GM19438 (cell line): ENCODE data around the gene CIAO1.
"Not testable (repeated sequence)": the region's sequence is repeated elsewhere in the genome, so short reads cannot be mapped to it uniquely, and the experiment has no call there.

ENCODE experiments used
- ATAC-seq: cut with Tn5 transposase; IDR thresholded peaks from one replicate; pipeline ENCODE4 v1.9.1; 2021; ENCODE audit warnings: low read depth; ENCODE audit not compliant: unreplicated experiment

Gene CIAO1

GRCh38 chr2:96265840-96266679, at the start of gene CIAO1, which contains the start of gene TMEM127:
Gene CIAO1 (plus strand): TSS chr2:96266225. CDS start chr2:96266351, 126 bp downstream.
Gene TMEM127 (minus strand): TSS chr2:96265997. CDS start chr2:96265381, 616 bp downstream.
- ATAC-seq, result peak; percentile 90

DNA sequence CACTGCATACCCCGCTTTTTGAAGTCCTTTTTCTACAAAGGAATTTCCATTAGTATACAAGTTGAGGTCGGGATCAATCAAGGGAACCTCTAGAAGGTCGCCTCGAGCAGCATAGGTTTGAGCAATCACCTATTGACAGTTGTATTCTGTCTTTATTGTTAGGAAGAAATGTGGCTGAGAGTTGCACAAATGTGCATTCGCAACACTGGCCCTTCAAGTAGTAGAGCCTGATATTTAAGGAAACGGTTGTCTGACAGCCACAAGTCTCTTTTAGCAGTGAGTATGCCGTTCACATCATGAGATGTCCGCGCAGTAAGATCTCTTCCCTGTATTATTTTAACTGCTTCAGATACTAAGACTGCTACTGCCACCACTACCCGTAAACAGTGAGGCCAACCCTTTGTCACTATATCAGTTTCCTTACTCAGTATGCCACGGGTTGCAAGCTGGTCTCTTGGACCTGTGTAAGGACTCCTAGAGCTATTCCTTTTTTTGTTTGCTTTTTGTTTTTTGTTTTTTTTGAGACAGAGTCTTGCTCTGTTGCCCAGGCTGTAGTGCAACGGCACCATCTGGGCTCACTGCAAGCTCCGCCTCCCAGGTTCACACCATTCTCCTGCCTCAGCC, 47.4 kb upstream of the CIAO1 start:
- no peak for ATAC-seq

GRCh38 chr2:96219959-96220358, 46.1 kb upstream of the CIAO1 start:
- ATAC-seq, result not testable (repeated sequence)

DNA sequence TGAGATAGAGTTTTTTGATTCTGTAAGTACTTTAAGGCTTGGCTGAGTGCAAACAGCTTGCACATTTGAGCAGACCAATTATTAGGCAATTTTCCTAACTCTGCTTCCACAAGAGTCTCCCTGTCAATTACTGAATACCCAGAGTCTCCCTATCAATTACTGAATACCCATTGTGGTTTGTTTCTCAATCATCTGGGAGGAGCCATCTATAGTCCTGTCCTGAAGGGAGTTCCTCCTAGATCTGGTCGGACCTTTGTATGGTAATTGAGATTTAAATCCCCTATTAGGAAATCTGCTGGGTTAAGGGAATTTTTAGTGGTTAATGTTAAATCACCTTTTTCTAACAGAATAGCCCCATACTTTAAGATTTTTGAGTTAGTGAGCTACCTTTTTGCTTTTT, 44.9 kb upstream of the CIAO1 start:
- ATAC-seq, result not testable (repeated sequence)

- ATAC-seq, result no peak
Measured at GRCh38 chr2:96225016-96225533, 41.0 kb upstream of the CIAO1 start.

- ATAC-seq, result no peak
Measured at GRCh38 chr2:96231316-96231715, 34.7 kb upstream of the CIAO1 start.

GRCh38 chr2:96233436-96233835, 32.6 kb upstream of the CIAO1 start:
- ATAC-seq, result no peak

GRCh38 chr2:96233880-96234316, 32.1 kb upstream of the CIAO1 start:
- ATAC-seq, result peak; percentile 99

- ATAC-seq, result no peak
Measured at GRCh38 chr2:96236882-96237281, 29.1 kb upstream of the CIAO1 start.

GRCh38 chr2:96238266-96238665, 27.8 kb upstream of the CIAO1 start:
- ATAC-seq, result no peak

DNA sequence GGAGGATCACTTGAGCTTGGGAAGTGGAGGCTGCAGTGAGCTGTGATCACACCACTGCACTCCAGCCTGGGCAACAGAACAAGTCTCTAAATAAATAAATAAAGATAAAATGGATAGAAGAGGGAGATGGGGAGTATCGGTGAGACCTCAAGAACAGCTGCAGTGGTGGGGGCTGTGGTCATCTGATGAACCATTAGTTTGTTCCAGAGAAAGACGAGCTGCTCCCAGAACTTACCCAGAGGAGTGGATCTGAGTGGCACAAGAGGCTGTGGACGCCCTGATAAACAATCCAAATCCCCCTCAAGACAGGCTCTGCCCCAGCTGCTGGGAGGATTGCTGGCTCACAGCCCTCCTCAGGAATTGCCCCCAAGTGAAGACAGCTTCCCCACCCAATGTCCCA, 26.9 kb upstream of the CIAO1 start:
- ATAC-seq, result no peak

DNA sequence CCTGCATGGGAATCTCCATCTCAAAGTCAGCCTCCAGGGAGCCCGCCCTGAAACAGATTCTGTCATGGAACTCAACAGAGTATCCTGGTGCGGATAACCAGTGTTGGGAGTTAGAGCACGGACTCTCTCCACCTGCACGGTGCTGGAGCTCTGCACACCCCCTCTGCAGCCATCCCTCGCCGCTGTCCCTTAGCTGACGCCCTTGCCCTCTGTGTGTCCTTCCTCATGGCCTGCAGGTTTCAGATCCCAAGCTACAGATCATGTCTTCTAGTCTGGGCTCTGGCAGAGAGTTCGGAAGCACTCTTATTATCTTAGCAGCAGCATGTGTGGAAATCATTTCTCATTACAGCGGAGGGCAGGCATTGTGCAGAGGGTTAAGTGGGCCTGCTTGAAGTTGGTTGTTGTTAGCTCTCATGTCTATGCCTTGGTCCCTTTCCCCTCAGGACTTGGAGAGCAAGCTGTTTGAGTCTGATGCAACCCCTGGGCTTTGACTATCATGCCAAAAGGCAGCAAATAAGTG, 26.2 kb upstream of the CIAO1 start:
- ATAC-seq, result no peak

DNA sequence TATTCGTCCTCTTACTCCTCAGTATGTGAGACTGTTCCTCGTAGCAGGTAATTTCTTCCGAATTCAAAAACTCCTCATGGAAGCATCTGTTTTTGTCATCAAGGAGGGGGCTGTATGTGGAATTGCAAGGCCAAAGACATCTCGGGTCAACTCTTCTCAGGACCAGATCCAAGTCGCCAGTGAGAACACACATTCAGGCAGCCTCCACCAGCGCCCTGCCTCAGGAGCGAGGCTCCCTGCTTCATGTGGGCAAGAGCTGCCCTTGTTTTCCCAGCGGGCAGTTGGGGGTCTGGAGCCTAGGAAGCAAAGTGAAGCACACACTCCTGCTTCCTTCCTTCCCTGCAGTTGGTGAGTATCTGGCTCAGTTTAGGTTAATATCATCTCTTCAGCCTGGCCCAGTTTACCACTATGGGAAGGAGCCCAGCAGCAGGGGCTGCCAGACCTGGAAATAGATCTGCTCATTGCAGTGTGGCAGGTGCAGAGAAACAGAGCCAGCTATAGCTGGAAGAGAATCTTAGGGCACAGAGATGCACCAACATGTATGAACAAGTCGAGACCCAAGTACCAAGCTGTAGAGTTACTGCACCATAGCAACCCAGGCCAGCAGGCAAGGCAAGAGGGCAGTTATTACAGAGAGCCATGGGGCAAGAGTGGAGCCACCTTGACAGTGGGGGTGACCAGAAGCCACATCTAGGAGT, 25.5 kb upstream of the CIAO1 start:
- ATAC-seq, result no peak

GRCh38 chr2:96241227-96241626, 24.8 kb upstream of the CIAO1 start:
- ATAC-seq, result no peak

GRCh38 chr2:96241900-96242611, 24.0 kb upstream of the CIAO1 start:
- peak; percentile 91 for ATAC-seq

DNA sequence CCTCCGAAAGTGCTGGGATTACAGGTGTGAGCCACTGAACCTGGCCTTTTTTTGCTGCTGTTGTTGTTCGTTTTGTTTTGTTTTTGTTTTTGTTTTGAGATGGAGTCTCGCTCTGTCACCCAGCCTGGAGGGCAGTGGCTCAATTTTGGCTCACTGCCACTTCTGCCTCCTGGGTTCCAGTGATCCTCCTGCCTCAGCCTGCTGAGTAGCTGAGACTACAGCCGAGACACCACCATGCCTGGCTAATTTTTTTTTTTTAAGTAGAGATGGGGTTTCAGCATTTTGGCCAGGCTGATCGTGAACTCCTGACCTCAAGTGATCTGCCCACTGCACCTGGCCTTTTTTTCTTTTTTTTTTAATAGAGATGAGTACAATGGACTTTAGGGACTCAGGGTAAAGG, 22.2 kb upstream of the CIAO1 start:
- no peak for ATAC-seq

GRCh38 chr2:96245609-96246390, 20.2 kb upstream of the CIAO1 start:
- ATAC-seq, result no peak

DNA sequence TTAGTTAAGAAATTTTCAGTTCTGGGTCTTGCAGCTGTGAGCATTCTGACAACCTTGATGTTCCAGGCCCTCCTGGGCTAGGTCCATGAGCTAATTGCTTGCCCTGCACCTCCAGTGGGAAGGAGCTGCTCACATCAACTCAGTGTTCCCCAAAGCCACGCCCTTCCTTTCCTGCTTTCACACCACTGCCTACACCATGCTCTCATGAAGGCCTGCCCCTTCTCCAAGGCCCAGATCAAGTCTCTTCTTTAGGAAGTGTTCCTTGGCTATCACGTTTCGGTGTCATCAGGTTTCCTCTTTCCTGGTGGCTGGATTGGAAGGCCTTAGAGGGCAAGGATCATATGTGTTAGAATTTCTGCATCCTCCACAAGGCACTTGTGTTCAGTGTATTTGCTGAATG, 19.0 kb upstream of the CIAO1 start:
- no peak for ATAC-seq

- ATAC-seq, result no peak
Measured at GRCh38 chr2:96247896-96248295, 18.1 kb upstream of the CIAO1 start.
